DMS114 treated with DMSO at 0.1 percent for 48 hours (cell line): ENCODE data around the gene PDE5A.
"Not testable (repeated sequence)": the region's sequence is repeated elsewhere in the genome, so short reads cannot be mapped to it uniquely, and the experiment has no call there.

Experiments
- DNase-seq: peaks from one replicate; lab custom pipeline; 2025; ENCODE audit not compliant: unreplicated experiment; lab: John Stamatoyannopoulos, UW

Gene PDE5A

GRCh38 chr4:119628281-119629141 lies at the start of gene PDE5A:
TSS of gene PDE5A (minus strand) at chr4:119628804. CDS start at chr4:119628671, 133 bp downstream.
- peak; percentile 9 for DNase-seq

- DNase-seq: no peak
These were observed 47.5 kb upstream of the PDE5A start for GRCh38 chr4:119676101-119676500.

GRCh38 chr4:119675391-119675790 lies 46.8 kb upstream of the PDE5A start:
- no peak for DNase-seq

GRCh38 chr4:119672938-119673337 lies 44.3 kb upstream of the PDE5A start:
- no peak for DNase-seq

GRCh38 chr4:119672086-119672485 lies 43.5 kb upstream of the PDE5A start:
- no peak for DNase-seq

GRCh38 chr4:119671205-119671604 lies 42.6 kb upstream of the PDE5A start:
- no peak for DNase-seq

- no peak for DNase-seq
These were observed 39.2 kb upstream of the PDE5A start for GRCh38 chr4:119667802-119668201.

GRCh38 chr4:119666653-119667091 lies 38.1 kb upstream of the PDE5A start:
- no peak for DNase-seq

GRCh38 chr4:119665752-119666151 lies 37.1 kb upstream of the PDE5A start:
- no peak for DNase-seq

- DNase-seq: no peak
These were observed 35.7 kb upstream of the PDE5A start for GRCh38 chr4:119664168-119664907.

- no peak for DNase-seq
These were observed 34.7 kb upstream of the PDE5A start for GRCh38 chr4:119663160-119663788.

- not testable (repeated sequence) for DNase-seq
These were observed 34.0 kb upstream of the PDE5A start for GRCh38 chr4:119662612-119663011.

- no peak for DNase-seq
These were observed 32.6 kb upstream of the PDE5A start for GRCh38 chr4:119661231-119661630.

GRCh38 chr4:119659576-119659975 lies 31.0 kb upstream of the PDE5A start:
- DNase-seq: no peak

GRCh38 chr4:119657111-119657611 lies 28.6 kb upstream of the PDE5A start:
- DNase-seq: no peak

GRCh38 chr4:119656342-119656741 lies 27.7 kb upstream of the PDE5A start:
- DNase-seq: no peak

GRCh38 chr4:119655111-119655837 lies 26.7 kb upstream of the PDE5A start:
- DNase-seq: no peak

- DNase-seq: no peak
These were observed 25.4 kb upstream of the PDE5A start for GRCh38 chr4:119653990-119654389.

- no peak for DNase-seq
These were observed 24.4 kb upstream of the PDE5A start for GRCh38 chr4:119652998-119653397.

- no peak for DNase-seq
These were observed 19.8 kb upstream of the PDE5A start for GRCh38 chr4:119648398-119648797.

GRCh38 chr4:119647558-119647957 lies 19.0 kb upstream of the PDE5A start:
- no peak for DNase-seq
